ENCODE data around the gene SLC4A4.

Gene SLC4A4

DNA sequence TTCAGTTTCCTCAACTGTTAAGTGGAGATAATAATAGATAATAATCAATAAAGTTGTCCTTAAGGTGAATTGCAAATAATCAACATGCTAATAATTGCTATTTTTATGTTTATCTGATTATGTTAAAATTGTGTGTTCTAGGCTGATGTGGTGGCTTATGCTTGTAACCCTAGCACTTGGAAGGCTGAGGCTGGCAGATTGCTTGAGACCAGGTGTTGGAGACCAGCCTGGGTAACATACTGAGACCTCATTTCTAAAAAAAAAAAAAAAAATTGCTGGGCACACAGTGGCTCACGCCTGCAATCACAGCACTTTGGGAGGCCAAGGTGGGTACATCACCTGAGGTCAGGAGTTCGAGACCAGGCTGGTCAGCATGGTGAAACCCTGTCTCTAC is 269.9 kb downstream of the SLC4A4 start:
- DNase-seq, result no peak

DNA sequence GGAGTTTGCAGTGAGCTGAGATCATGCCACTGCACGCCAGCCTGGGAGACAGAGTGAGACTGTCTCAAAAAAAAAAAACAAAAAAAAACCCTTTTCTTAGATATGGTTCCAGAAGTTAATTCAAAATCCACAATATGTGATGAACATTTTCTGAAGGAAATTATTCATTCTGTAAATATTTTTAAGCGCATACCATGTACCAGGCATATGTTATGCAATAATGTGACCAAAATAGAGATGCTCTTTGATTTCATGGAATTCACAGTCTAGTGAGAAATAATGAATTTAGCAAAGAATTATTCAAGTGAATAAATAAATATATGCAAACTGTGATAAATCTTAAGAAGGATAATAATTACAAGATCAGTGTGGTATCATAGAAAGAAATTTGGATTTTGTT is 270.3 kb downstream of the SLC4A4 start:
- no peak for DNase-seq

DNA sequence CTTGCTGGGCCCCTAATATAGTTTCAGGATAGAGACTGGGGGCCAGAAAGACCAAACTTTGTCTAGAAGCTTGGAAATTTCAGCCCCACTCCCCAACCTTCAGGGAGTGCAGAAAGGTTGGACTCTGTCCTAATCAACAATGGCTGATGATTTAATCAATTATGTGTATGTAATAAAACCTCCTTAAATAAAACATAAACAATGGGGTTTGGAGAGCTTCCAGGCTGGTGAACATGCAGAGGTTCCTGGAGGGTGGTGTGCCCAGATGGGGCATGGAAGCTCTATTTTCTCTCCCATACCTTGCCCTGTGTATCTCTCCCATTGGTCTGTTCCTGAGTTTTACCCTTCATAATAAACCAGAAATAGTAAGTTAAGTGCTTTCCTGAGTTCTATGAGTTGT is 270.8 kb downstream of the SLC4A4 start:
- no peak for DNase-seq

DNA sequence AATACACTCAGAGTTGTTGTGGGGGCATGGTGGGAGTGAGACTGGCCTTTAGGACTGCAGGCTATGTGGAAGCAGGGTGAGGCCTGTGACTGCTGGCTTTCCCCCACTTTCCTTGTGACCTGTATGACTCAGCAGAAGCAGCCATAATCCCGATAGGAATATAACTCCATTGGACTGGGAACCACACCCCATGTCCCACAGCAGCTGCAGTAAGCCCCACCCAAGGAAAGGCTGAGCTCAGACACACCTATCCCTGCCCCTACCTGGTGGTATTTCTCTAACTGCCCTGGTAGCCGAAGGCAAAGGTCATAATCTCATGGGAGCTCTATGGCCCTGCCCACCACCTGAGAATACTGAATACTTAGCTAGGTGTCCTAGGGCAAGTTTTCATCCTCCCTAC is 275.8 kb downstream of the SLC4A4 start:
- no peak for DNase-seq

DNA sequence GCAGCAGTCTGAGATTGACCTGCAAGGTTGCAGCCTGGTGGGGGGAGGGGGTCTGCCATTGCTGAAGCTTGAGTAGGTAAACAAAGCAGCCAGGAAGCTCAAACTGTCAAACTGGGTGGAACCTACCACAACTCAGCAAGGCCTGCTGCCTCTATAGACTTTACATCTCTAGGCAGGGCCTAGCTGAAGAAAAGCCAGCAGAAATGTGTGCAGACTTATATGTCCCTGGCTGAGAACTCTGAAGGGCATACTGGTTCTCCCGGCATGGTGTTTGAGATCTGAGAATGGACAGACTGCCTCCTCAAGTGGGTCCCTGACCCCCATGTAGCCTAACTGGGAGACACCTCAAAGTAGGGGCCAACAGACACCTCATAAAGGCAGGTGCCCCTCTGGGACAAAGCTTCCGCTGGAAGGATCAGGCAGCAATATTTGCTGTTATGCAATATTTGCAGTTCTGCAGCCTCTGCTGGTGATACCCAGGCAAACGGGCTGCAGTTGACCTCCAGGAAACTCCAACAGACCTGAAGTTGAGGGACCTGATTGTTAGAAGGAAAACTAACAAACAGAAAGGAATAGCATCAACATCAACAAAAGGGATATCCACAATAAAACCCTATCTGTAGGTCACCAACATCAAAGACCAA is 277.5 kb downstream of the SLC4A4 start:
- no peak for DNase-seq

Measured in suppressor macrophage treated with lipopolysaccharide for 4 hours (primary cell).